HepG2 (cell line): ENCODE measurements around the gene ATG9A. TPM values are rescaled to one million over a fixed set of nuclear protein-coding genes. Genes with fewer than 3 reads are reported as not detected.

ENCODE experiments used
- BCL6 ChIP-seq: IDR thresholded peaks from 2 replicates; pipeline ENCODE4 v1.6.1; 2016; ENCODE audit warnings: missing genetic modification reagents, missing compliant biosample characterization
- CEBPB ChIP-seq: IDR thresholded peaks from 2 replicates; pipeline ENCODE4 v1.6.1; 2011; ENCODE audit warnings: low read depth, low read length, improper control_type of control experiment, borderline replicate concordance
- DMAP1 ChIP-seq: IDR thresholded peaks from 2 replicates; pipeline ENCODE4 v1.6.1; 2016
- GABPA ChIP-seq, 2 experiments: IDR thresholded peaks; 2 replicates each; pipeline ENCODE4 v1.6.1; 2011 to 2016; ENCODE audit warnings: low read depth in 2 of 2, low read length in 1 of 2, missing biosample characterization in 1 of 2, missing genetic modification characterization in 1 of 2
- HOXD1 ChIP-seq: sonication (generic); formaldehyde crosslinking; IDR thresholded peaks from 2 replicates; pipeline ENCODE4 v1.5.0; 2020; ENCODE audit warnings: missing genetic modification reagents
- KDM2A ChIP-seq: sonication (generic); formaldehyde crosslinking; IDR thresholded peaks from 2 replicates; pipeline ENCODE4 v1.4.0; 2020; ENCODE audit warnings: low read depth, missing genetic modification reagents, borderline replicate concordance
- NR3C1 ChIP-seq: sonication (generic); formaldehyde crosslinking; IDR thresholded peaks from 2 replicates; pipeline ENCODE4 v1.4.0; 2020; ENCODE audit warnings: missing genetic modification reagents
- PAX8 ChIP-seq: sonication (generic); formaldehyde crosslinking; IDR thresholded peaks from 2 replicates; pipeline ENCODE4 v1.8.0; 2022; ENCODE audit warnings: mild to moderate bottlenecking, missing genetic modification reagents, borderline replicate concordance
- PCBP1 ChIP-seq: fragments of 200-400 bp; formaldehyde crosslinking; IDR thresholded peaks from 2 replicates; pipeline ENCODE4 v1.6.1; 2017; ENCODE audit warnings: mild to moderate bottlenecking, low read depth, low read length, borderline replicate concordance
- PHF5A ChIP-seq: IDR thresholded peaks from one replicate; pipeline ENCODE4 v1.6.1; 2018; ENCODE audit warnings: low read depth, missing genetic modification reagents; ENCODE audit not compliant: unreplicated experiment
- SMAD1 ChIP-seq: sonication (generic); formaldehyde crosslinking; IDR thresholded peaks from 2 replicates; pipeline ENCODE4 v1.4.0; 2020; ENCODE audit warnings: missing genetic modification reagents, low read depth, mild to moderate bottlenecking, borderline replicate concordance
- SSRP1 ChIP-seq: IDR thresholded peaks from 2 replicates; pipeline ENCODE4 v1.6.1; 2016; ENCODE audit warnings: control low read depth
- TBL1XR1 ChIP-seq: fragments of 150-350 bp; IDR thresholded peaks from 2 replicates; pipeline ENCODE4 v1.6.1; 2014; ENCODE audit warnings: borderline replicate concordance, low read length; ENCODE audit not compliant: partially characterized antibody
- ZFP36 ChIP-seq: fragments of 150-350 bp; IDR thresholded peaks from 2 replicates; pipeline ENCODE4 v1.6.1; 2018; ENCODE audit warnings: borderline replicate concordance, low read length, low read depth; ENCODE audit not compliant: partially characterized antibody
- ZFP36L2 ChIP-seq: sonication (generic); formaldehyde crosslinking; IDR thresholded peaks from 2 replicates; pipeline ENCODE4 v1.4.0; 2020; ENCODE audit warnings: missing genetic modification reagents
- ZNF10 ChIP-seq: sonication (generic); formaldehyde crosslinking; IDR thresholded peaks from 2 replicates; pipeline ENCODE4 v1.4.0; 2020; ENCODE audit warnings: mild to moderate bottlenecking, low read depth, missing genetic modification reagents, borderline replicate concordance
- ZNF20 ChIP-seq: sonication (generic); formaldehyde crosslinking; IDR thresholded peaks from 2 replicates; pipeline ENCODE4 v1.4.0; 2020; ENCODE audit warnings: mild to moderate bottlenecking, moderate library complexity, missing genetic modification reagents
- ZNF235 ChIP-seq: sonication (generic); formaldehyde crosslinking; IDR thresholded peaks from 2 replicates; pipeline ENCODE4 v1.8.1; 2023; ENCODE audit warnings: mild to moderate bottlenecking, missing genetic modification reagents, borderline replicate concordance
- ZNF296 ChIP-seq: sonication (generic); formaldehyde crosslinking; conservative IDR thresholded peaks from 2 replicates; pipeline ENCODE4 v1.5.0; 2020; ENCODE audit warnings: mild to moderate bottlenecking, missing genetic modification reagents
- ZNF496 ChIP-seq: sonication (generic); formaldehyde crosslinking; IDR thresholded peaks from 2 replicates; pipeline ENCODE4 v1.8.1; 2023; ENCODE audit warnings: mild to moderate bottlenecking, moderate library complexity, missing genetic modification reagents; ENCODE audit not compliant: insufficient replicate concordance
- ZNF543 ChIP-seq: sonication (generic); formaldehyde crosslinking; IDR thresholded peaks from 2 replicates; pipeline ENCODE4 v1.4.0; 2020; ENCODE audit warnings: mild to moderate bottlenecking, missing genetic modification reagents
- ZNF772 ChIP-seq: sonication (generic); formaldehyde crosslinking; IDR thresholded peaks from 2 replicates; pipeline ENCODE4 v1.5.0; 2020; ENCODE audit warnings: mild to moderate bottlenecking, missing genetic modification reagents
- ZNF841 ChIP-seq: sonication (generic); formaldehyde crosslinking; IDR thresholded peaks from 2 replicates; pipeline ENCODE4 v1.8.1; 2023; ENCODE audit warnings: missing genetic modification reagents, borderline replicate concordance
- polyA plus RNA-seq, 8 experiments: library from polyadenylated mRNA; depleted of rRNA in 3 of 8; stranded (reverse) in 7 of 8; unstranded in 1 of 8; fragments of >200 nt; fragmentation: Illumina TruSeq in 4 of 8; extraction: Trizol in 4 of 8; gene quantifications; 2 replicates each; pipeline versions ENCODE4 v1.2.1 to v1.2.3, GENCODE V29; 2011 to 2016; ENCODE audit warnings: low read depth in 4 of 8, missing spikeins in 1 of 8, mixed read lengths in 1 of 8; ENCODE audit not compliant: insufficient read depth in 1 of 8
- total RNA-seq, 5 experiments: library from RNA; depleted of rRNA; stranded (reverse); fragments of >200 nt; fragmentation: Illumina TruSeq; extraction: Trizol; gene quantifications; 2 replicates each; pipeline ENCODE4 v1.2.3, GENCODE V29; 2016; ENCODE audit warnings: low read depth in 1 of 5
- TF ChIP-seq, protein P1 (sequence below): sonication (generic); formaldehyde crosslinking; IDR thresholded peaks from 2 replicates; pipeline ENCODE4 v1.8.0; 2022; ENCODE audit warnings: missing genetic modification reagents, mild to moderate bottlenecking, borderline replicate concordance
- TF ChIP-seq, protein P2 (sequence below): sonication (generic); formaldehyde crosslinking; IDR thresholded peaks from 2 replicates; pipeline ENCODE4 v1.4.0; 2020; ENCODE audit warnings: mild to moderate bottlenecking, missing genetic modification reagents, borderline replicate concordance

The ATG9A gene
- total and polyA plus RNA-seq, 2 of the 13 experiments (the other 11 are each of a cell fraction or from before 2014, with no cell fraction given), result 35.0 to 131 TPM

DNA sequence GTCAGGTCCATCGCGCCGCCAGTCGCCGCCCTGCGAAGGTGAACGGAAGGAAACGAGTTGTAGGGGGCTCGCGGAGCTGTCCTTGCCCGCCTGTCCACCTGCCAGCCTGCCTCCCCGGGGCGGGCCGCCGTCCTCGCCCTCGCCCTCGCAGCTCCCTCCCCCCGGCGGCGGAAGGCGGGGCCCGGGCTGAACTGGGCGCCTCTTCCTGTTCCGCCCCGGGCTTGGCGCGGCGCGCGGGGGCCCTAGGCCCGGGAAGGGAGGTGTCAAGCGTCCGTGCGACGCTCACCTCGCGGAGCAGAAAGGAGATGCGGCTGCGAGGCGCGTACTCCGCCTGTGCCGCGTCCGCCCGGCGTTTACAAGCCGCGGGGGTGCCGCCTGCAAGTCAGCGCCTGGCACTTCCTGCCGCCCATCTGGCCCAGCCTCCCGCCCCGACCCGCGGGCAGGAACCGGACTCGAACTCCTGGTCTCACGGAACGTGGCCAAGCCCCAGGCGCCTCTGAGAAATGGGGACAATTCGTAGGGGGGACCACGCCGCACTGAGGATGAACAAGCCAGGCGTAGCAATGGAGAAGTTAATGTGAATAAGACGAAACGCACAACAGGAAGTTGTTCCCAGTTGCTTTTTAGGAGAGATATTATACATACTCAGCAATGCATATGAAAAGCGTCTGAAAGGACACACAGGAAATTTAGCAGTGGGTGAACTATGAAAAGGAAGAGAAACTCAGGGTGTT is 52.5 kb downstream of the ATG9A start, which contains the start of gene CNPPD1 (continued):
- TF ChIP-seq TBL1XR1 (no peak), BCL6 (CRISPR knock-in tag) (peak; percentile 64), ZNF543 (CRISPR knock-in tag) (peak; percentile 88; the same call in 1 of the 2 replicates), SMAD1 (CRISPR knock-in tag) (peak; percentile 99; the same call in 1 of the 2 replicates), PCBP1 (no peak), HOXD1 (peak; percentile 92), ZNF235 (CRISPR knock-in tag) (peak; percentile 81; the same call in 1 of the 2 replicates), CEBPB (no peak), DMAP1 (CRISPR knock-in tag) (peak; percentile 87), PAX8 (CRISPR knock-in tag) (peak; percentile 95; the same call in 1 of the 2 replicates), ZNF841 (CRISPR knock-in tag) (peak; percentile 95; the same call in 1 of the 2 replicates), ZFP36 (no peak), ZNF296 (0 out of 2 replicates have a peak, but pooled peaks have one; percentile 71), ZNF772 (CRISPR knock-in tag) (peak; percentile 99), NR3C1 (CRISPR knock-in tag) (no peak), GABPA (IDR thresholded peaks at IDR 0.05; ENCODE audit: low read depth, low read length) (no peak), GABPA (CRISPR knock-in tag; IDR thresholded peaks at IDR 0.05; ENCODE audit: low read depth) (peak; percentile 81), KDM2A (peak; percentile 95), ZFP36L2 (0 out of 2 replicates have a peak, but pooled peaks have one; percentile 84), ZNF496 (peak; percentile 51), PHF5A (CRISPR knock-in tag) (peak; percentile 96), ZNF10 (CRISPR knock-in tag) (no peak), SSRP1 (CRISPR knock-in tag) (no peak), ZNF20 (CRISPR knock-in tag) (no peak)
- TF ChIP-seq, protein P1, sequence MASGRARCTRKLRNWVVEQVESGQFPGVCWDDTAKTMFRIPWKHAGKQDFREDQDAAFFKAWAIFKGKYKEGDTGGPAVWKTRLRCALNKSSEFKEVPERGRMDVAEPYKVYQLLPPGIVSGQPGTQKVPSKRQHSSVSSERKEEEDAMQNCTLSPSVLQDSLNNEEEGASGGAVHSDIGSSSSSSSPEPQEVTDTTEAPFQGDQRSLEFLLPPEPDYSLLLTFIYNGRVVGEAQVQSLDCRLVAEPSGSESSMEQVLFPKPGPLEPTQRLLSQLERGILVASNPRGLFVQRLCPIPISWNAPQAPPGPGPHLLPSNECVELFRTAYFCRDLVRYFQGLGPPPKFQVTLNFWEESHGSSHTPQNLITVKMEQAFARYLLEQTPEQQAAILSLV (CRISPR knock-in tag), result peak; percentile 99
- TF ChIP-seq, protein P2, sequence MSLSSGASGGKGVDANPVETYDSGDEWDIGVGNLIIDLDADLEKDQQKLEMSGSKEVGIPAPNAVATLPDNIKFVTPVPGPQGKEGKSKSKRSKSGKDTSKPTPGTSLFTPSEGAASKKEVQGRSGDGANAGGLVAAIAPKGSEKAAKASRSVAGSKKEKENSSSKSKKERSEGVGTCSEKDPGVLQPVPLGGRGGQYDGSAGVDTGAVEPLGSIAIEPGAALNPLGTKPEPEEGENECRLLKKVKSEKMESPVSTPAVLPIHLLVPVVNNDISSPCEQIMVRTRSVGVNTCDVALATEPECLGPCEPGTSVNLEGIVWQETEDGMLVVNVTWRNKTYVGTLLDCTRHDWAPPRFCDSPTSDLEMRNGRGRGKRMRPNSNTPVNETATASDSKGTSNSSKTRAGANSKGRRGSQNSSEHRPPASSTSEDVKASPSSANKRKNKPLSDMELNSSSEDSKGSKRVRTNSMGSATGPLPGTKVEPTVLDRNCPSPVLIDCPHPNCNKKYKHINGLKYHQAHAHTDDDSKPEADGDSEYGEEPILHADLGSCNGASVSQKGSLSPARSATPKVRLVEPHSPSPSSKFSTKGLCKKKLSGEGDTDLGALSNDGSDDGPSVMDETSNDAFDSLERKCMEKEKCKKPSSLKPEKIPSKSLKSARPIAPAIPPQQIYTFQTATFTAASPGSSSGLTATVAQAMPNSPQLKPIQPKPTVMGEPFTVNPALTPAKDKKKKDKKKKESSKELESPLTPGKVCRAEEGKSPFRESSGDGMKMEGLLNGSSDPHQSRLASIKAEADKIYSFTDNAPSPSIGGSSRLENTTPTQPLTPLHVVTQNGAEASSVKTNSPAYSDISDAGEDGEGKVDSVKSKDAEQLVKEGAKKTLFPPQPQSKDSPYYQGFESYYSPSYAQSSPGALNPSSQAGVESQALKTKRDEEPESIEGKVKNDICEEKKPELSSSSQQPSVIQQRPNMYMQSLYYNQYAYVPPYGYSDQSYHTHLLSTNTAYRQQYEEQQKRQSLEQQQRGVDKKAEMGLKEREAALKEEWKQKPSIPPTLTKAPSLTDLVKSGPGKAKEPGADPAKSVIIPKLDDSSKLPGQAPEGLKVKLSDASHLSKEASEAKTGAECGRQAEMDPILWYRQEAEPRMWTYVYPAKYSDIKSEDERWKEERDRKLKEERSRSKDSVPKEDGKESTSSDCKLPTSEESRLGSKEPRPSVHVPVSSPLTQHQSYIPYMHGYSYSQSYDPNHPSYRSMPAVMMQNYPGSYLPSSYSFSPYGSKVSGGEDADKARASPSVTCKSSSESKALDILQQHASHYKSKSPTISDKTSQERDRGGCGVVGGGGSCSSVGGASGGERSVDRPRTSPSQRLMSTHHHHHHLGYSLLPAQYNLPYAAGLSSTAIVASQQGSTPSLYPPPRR (CRISPR knock-in tag), result peak; percentile 61
